Stimulated activated naive CD4-positive, alpha-beta T cell treated with Interleukin-2 at 50 U/mL for 16 hours (primary cell): ENCODE results near the gene EXOSC6.
"Not testable (repeated sequence)": the region's sequence is repeated elsewhere in the genome, so short reads cannot be mapped to it uniquely, and the experiment has no call there.

Experiments used
- DNase-seq: peaks from one replicate; lab custom pipeline; 2025; lab: John Stamatoyannopoulos, UW

EXOSC6 gene

GRCh38 chr16:70254965-70255286 lies 3.2 kb upstream of the EXOSC6 start:
- no peak for DNase-seq

- no peak for DNase-seq
Observed at GRCh38 chr16:70254180-70254964, 2.6 kb upstream of the EXOSC6 start.

GRCh38 chr16:70253291-70254106 lies 1.8 kb upstream of the EXOSC6 start:
- peak; percentile 13 for DNase-seq

GRCh38 chr16:70252355-70252988 lies 732 bp upstream of the EXOSC6 start:
- no peak for DNase-seq

- DNase-seq = peak; percentile 43
Observed at GRCh38 chr16:70250748-70251628, 752 bp downstream of the EXOSC6 start.

GRCh38 chr16:70249697-70250096 lies 2.0 kb downstream of the EXOSC6 start:
- not testable (repeated sequence) for DNase-seq

- not testable (repeated sequence) for DNase-seq
Observed at GRCh38 chr16:70238773-70239172, 13.0 kb downstream of the EXOSC6 start.

- DNase-seq = not testable (repeated sequence)
Observed at GRCh38 chr16:70231831-70232230, 19.9 kb downstream of the EXOSC6 start.

GRCh38 chr16:70226024-70226423 lies 25.7 kb downstream of the EXOSC6 start:
- DNase-seq = not testable (repeated sequence)

- DNase-seq = not testable (repeated sequence)
Observed at GRCh38 chr16:70225430-70225829, 26.3 kb downstream of the EXOSC6 start.

- not testable (repeated sequence) for DNase-seq
Observed at GRCh38 chr16:70224645-70225044, 27.1 kb downstream of the EXOSC6 start.

- DNase-seq = not testable (repeated sequence)
Observed at GRCh38 chr16:70223971-70224513, 27.7 kb downstream of the EXOSC6 start.

- DNase-seq = not testable (repeated sequence)
Observed at GRCh38 chr16:70223216-70223615, 28.5 kb downstream of the EXOSC6 start.

- not testable (repeated sequence) for DNase-seq
Observed at GRCh38 chr16:70222574-70222973, 29.2 kb downstream of the EXOSC6 start.

GRCh38 chr16:70218586-70218985 lies 33.2 kb downstream of the EXOSC6 start:
- DNase-seq = not testable (repeated sequence)

GRCh38 chr16:70206382-70206781 lies 45.4 kb downstream of the EXOSC6 start:
- DNase-seq = not testable (repeated sequence)

GRCh38 chr16:70204668-70205405 lies 46.9 kb downstream of the EXOSC6 start:
- not testable (repeated sequence) for DNase-seq

GRCh38 chr16:70204010-70204409 lies 47.7 kb downstream of the EXOSC6 start:
- not testable (repeated sequence) for DNase-seq

GRCh38 chr16:70203508-70203907 lies 48.2 kb downstream of the EXOSC6 start:
- DNase-seq = not testable (repeated sequence)

- DNase-seq = not testable (repeated sequence)
Observed at GRCh38 chr16:70200063-70200462, 51.7 kb downstream of the EXOSC6 start.
